Fibroblast of lung (primary cell): Measurements from ENCODE around the gene PELI3. TPM values are rescaled to one million over a fixed set of nuclear protein-coding genes. Genes with fewer than 3 reads are reported as not detected.

Source experiments
- DNase-seq, 2 donors: peaks; one replicate each; pipeline versions ENCODE4 v3.0.0 to v3.0.0-alpha.2; 2010; ENCODE audit warnings: low read depth in 2 of 2
- H2AFZ ChIP-seq: 2 replicates; pipeline ENCODE4 v1.5.1; 2012; ENCODE audit warnings: low read length, control low read depth, inconsistent platforms
- H3K27ac ChIP-seq: 2 replicates; pipeline ENCODE4 v1.5.1; 2011; ENCODE audit warnings: low read length, control low read depth; ENCODE audit not compliant: insufficient read depth
- H3K27me3 ChIP-seq: 2 replicates; pipeline ENCODE4 v1.5.1; 2011; ENCODE audit warnings: mild to moderate bottlenecking, low read length; ENCODE audit not compliant: control insufficient read depth, insufficient read depth
- H3K36me3 ChIP-seq: 2 replicates; pipeline ENCODE4 v1.5.1; 2011; ENCODE audit warnings: low read length; ENCODE audit not compliant: control insufficient read depth, insufficient read depth
- H3K4me1 ChIP-seq: 2 replicates; pipeline ENCODE4 v1.5.1; 2011; ENCODE audit warnings: low read length; ENCODE audit not compliant: control insufficient read depth, insufficient read depth; ENCODE audit errors: extremely low read depth
- H3K4me2 ChIP-seq: 2 replicates; pipeline ENCODE4 v1.5.1; 2011; ENCODE audit warnings: low read length, control low read depth; ENCODE audit not compliant: insufficient read depth; ENCODE audit errors: extremely low read depth
- H3K4me3 ChIP-seq, 4 experiments: fragments of 200-600 bp in 1 of 4; sonication (generic) in 1 of 4; replicated peaks in 1 of 4; 2 replicates each; pipeline ENCODE4 v1.5.1; 2011 to 2016; ENCODE audit warnings: low read length in 4 of 4, low read depth in 3 of 4, mild to moderate bottlenecking in 3 of 4, control low read depth in 2 of 4, inconsistent platforms in 1 of 4, mixed read lengths in 1 of 4; ENCODE audit not compliant: insufficient read depth in 1 of 4; ENCODE audit errors: control extremely low read depth in 1 of 4
- H3K79me2 ChIP-seq: 2 replicates; pipeline ENCODE4 v1.5.1; 2012; ENCODE audit warnings: mild to moderate bottlenecking, low read length, inconsistent platforms; ENCODE audit not compliant: control insufficient read depth, insufficient read depth
- H3K9ac ChIP-seq: 2 replicates; pipeline ENCODE4 v1.5.1; 2011; ENCODE audit warnings: mild to moderate bottlenecking, low read length, control low read depth; ENCODE audit not compliant: insufficient read depth
- H3K9me3 ChIP-seq: 2 replicates; pipeline ENCODE4 v1.5.1; 2012; ENCODE audit warnings: low read depth, low read length; ENCODE audit not compliant: control insufficient read depth, insufficient read depth
- H4K20me1 ChIP-seq: 2 replicates; pipeline ENCODE4 v1.5.1; 2011; ENCODE audit warnings: low read length; ENCODE audit not compliant: control insufficient read depth, insufficient read depth; ENCODE audit errors: extremely low read depth
- EZH2 ChIP-seq: IDR thresholded peaks from 2 replicates; pipeline ENCODE4 v1.5.1; 2012; ENCODE audit warnings: low read length, control low read depth, mild to moderate bottlenecking; ENCODE audit errors: missing control alignments
- polyA plus RNA-seq, 2 donors: library from polyadenylated mRNA; depleted of rRNA in 1 of 2; stranded (reverse) in 1 of 2; unstranded in 1 of 2; fragments of >200 nt; gene quantifications; 2 replicates each; pipeline ENCODE4 v1.2.1, GENCODE V29; 2011 to 2012; ENCODE audit warnings: missing spikeins in 1 of 2
- total RNA-seq: library from RNA; depleted of rRNA; stranded (reverse); fragments of >200 nt; gene quantifications from 2 replicates; pipeline ENCODE4 v1.2.1, GENCODE V29; 2014
- TF ChIP-seq, protein P1 (sequence below), 2 donors: IDR thresholded peaks in 1 of 2; conservative IDR thresholded peaks in 1 of 2; 1 replicate in 1 of 2; 2 replicates in 1 of 2; pipeline ENCODE4 v1.5.1; 2011 to 2012; ENCODE audit warnings: low read length in 2 of 2, control low read depth in 1 of 2, inconsistent platforms in 1 of 2, low read depth in 1 of 2, mild to moderate bottlenecking in 1 of 2

PELI3 gene
- total and polyA plus RNA-seq, 2 donors (not counting 1 experiment from before 2014, with no cell fraction given): 5.0 to 20.3 TPM

DNA sequence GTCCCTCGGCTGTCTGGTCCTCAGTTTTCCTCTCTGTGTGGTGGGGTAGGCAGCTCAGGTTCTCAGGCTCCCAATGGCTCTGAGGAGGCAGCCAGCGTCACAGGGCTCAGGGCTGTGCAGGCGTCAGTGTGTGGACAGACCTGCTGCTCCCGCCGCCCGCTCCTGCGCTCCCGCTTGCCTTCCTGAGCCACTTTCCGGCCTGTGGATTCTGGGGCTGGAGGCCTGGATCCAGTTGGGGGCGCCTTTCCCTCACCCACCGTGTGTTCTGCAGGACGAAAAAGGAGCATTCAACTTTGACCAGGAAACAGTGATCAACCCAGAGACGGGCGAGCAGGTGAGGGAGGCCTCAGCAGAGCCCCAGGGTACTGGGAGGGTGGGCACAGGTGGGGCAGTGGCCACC is 28.2 kb downstream of the PELI3 start:
- Histone ChIP-seq H3K4me3 (no peak overlapping the region), H2AFZ (no peak overlapping the region), H4K20me1 (no peaks in the 10 kb centered on the region), H3K4me1 (no peaks in the 10 kb centered on the region), H3K79me2 (no peaks in the 10 kb centered on the region), H3K4me2 (no peak overlapping the region), H3K9me3 (no peaks in the 10 kb centered on the region), H3K9ac (no peak overlapping the region), H3K27me3 (no peaks in the 10 kb centered on the region), H3K36me3 (peaks cover 12% of the 10 kb centered on the region), H3K27ac (no peak overlapping the region)
- no peak for DNase-seq
- TF ChIP-seq, protein P1, sequence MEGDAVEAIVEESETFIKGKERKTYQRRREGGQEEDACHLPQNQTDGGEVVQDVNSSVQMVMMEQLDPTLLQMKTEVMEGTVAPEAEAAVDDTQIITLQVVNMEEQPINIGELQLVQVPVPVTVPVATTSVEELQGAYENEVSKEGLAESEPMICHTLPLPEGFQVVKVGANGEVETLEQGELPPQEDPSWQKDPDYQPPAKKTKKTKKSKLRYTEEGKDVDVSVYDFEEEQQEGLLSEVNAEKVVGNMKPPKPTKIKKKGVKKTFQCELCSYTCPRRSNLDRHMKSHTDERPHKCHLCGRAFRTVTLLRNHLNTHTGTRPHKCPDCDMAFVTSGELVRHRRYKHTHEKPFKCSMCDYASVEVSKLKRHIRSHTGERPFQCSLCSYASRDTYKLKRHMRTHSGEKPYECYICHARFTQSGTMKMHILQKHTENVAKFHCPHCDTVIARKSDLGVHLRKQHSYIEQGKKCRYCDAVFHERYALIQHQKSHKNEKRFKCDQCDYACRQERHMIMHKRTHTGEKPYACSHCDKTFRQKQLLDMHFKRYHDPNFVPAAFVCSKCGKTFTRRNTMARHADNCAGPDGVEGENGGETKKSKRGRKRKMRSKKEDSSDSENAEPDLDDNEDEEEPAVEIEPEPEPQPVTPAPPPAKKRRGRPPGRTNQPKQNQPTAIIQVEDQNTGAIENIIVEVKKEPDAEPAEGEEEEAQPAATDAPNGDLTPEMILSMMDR (conservative IDR thresholded peaks at IDR 0.05 in 1 of 2, IDR thresholded peaks at IDR 0.05 in 1 of 2; ENCODE audit: low read depth in 1 of 2, low read length in 2 of 2): no peak
- no peak for TF ChIP-seq EZH2

DNA sequence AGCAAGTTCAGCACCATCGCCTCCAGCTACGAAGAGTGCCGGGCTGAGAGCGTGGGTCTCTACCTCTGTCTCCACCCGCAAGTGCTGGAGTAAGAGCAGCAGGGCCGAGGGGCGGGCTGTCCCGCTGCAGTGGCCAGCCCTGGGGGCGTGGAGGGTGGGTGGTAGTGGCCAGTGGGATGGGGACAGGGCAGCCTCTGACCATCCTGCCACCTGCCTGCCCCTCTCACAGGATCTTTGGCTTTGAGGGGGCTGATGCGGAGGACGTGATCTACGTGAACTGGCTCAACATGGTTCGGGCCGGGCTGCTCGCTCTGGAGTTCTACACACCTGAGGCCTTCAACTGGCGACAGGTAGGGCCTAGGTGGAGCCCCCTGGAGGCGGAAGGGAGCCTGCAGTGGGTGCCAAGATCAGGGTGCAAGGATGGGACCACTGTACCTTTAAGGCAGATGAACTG is 28.7 kb downstream of the PELI3 start:
- H4K20me1 ChIP-seq: no peaks in the 10 kb centered on the region
- H3K36me3 ChIP-seq: peaks cover 11% of the 10 kb centered on the region
- no peak overlapping the region for H3K27ac ChIP-seq
- no peak overlapping the region for H2AFZ ChIP-seq
- no peak for DNase-seq
- no peak overlapping the region for H3K4me3 ChIP-seq
- no peaks in the 10 kb centered on the region for H3K9me3 ChIP-seq
- H3K27me3 ChIP-seq: no peaks in the 10 kb centered on the region
- H3K4me1 ChIP-seq: no peaks in the 10 kb centered on the region
- H3K9ac ChIP-seq: no peak overlapping the region
- TF ChIP-seq, protein P1 (conservative IDR thresholded peaks at IDR 0.05 in 1 of 2, IDR thresholded peaks at IDR 0.05 in 1 of 2; ENCODE audit: low read depth in 1 of 2, low read length in 2 of 2): peak in 1 of 2 donors; percentile 28
- TF ChIP-seq EZH2: no peak
- H3K4me2 ChIP-seq: no peak overlapping the region
- no peaks in the 10 kb centered on the region for H3K79me2 ChIP-seq

DNA sequence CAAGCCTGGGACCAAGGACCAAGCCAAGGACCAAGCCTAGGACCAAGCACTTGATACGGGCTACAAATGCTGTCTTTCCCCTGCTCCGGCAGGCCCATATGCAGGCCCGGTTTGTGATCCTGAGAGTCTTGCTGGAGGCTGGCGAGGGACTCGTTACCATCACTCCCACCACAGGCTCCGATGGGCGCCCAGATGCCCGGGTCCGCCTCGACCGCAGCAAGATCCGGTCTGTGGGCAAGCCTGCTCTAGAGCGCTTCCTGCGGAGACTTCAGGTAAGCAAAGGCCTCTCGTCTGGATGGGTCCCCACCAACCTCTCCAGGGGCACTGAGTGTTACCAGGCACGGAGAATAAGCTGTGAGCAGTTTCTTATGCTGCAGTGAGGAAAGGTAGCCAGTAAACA is 30.5 kb downstream of the PELI3 start:
- peaks cover 7% of the 10 kb centered on the region for H3K36me3 ChIP-seq
- DNase-seq: no peak
- H3K79me2 ChIP-seq: no peaks in the 10 kb centered on the region
- H3K4me1 ChIP-seq: no peaks in the 10 kb centered on the region
- no peaks in the 10 kb centered on the region for H3K27me3 ChIP-seq
- TF ChIP-seq, protein P1 (conservative IDR thresholded peaks at IDR 0.05 in 1 of 2, IDR thresholded peaks at IDR 0.05 in 1 of 2; ENCODE audit: low read depth in 1 of 2, low read length in 2 of 2): no peak
- no peak for TF ChIP-seq EZH2
- H2AFZ ChIP-seq: no peak overlapping the region
- H3K4me3 ChIP-seq: no peak overlapping the region
- H4K20me1 ChIP-seq: no peaks in the 10 kb centered on the region
- H3K4me2 ChIP-seq: no peak overlapping the region
- no peaks in the 10 kb centered on the region for H3K9me3 ChIP-seq
- no peak overlapping the region for H3K9ac ChIP-seq
- no peak overlapping the region for H3K27ac ChIP-seq
